HG03060 (cell line): ENCODE measurements around the gene MKRN1.
"Not testable (repeated sequence)": the region's sequence is repeated elsewhere in the genome, so short reads cannot be mapped to it uniquely, and the experiment has no call there.

Experiments used
- ATAC-seq: cut with Tn5 transposase; IDR thresholded peaks from one replicate; pipeline ENCODE4 v1.9.1; 2021; ENCODE audit warnings: low read depth, moderate number of reproducible peaks; ENCODE audit not compliant: unreplicated experiment

Gene MKRN1

GRCh38 chr7:140485500-140486265, 6.4 kb upstream of the MKRN1 start:
- no peak for ATAC-seq

- no peak for ATAC-seq
Observed at GRCh38 chr7:140484951-140485499, 5.7 kb upstream of the MKRN1 start.

- no peak for ATAC-seq
Observed at GRCh38 chr7:140484479-140484878, 5.2 kb upstream of the MKRN1 start.

GRCh38 chr7:140479739-140480084, 407 bp upstream of the MKRN1 start:
- no peak for ATAC-seq

GRCh38 chr7:140478246-140479061, 851 bp downstream of the MKRN1 start:
- no peak for ATAC-seq

- ATAC-seq = no peak
Observed at GRCh38 chr7:140476698-140477261, 2.5 kb downstream of the MKRN1 start.

GRCh38 chr7:140475747-140476333, 3.5 kb downstream of the MKRN1 start:
- no peak for ATAC-seq

GRCh38 chr7:140463111-140463510, 16.2 kb downstream of the MKRN1 start:
- no peak for ATAC-seq

- no peak for ATAC-seq
Observed at GRCh38 chr7:140458916-140459315, 20.4 kb downstream of the MKRN1 start.

GRCh38 chr7:140458201-140458600, 21.1 kb downstream of the MKRN1 start:
- ATAC-seq = no peak

GRCh38 chr7:140456551-140457051, 22.7 kb downstream of the MKRN1 start:
- no peak for ATAC-seq

GRCh38 chr7:140455743-140456142, 23.6 kb downstream of the MKRN1 start:
- ATAC-seq = no peak

GRCh38 chr7:140454657-140455015, 24.7 kb downstream of the MKRN1 start:
- no peak for ATAC-seq

GRCh38 chr7:140453785-140454656, 25.3 kb downstream of the MKRN1 start:
- ATAC-seq = not testable (repeated sequence)

GRCh38 chr7:140453273-140453672, 26.0 kb downstream of the MKRN1 start:
- ATAC-seq = no peak

- no peak for ATAC-seq
Observed at GRCh38 chr7:140451716-140452115, 27.6 kb downstream of the MKRN1 start.

- ATAC-seq = no peak
Observed at GRCh38 chr7:140448781-140449480, 30.4 kb downstream of the MKRN1 start.

GRCh38 chr7:140447841-140448240, 31.5 kb downstream of the MKRN1 start:
- ATAC-seq = no peak

GRCh38 chr7:140446467-140446866, 32.8 kb downstream of the MKRN1 start:
- no peak for ATAC-seq
